HG02623 (cell line): Measurements from ENCODE around the gene FAM120AOS.

Source experiments
- ATAC-seq: cut with Tn5 transposase; IDR thresholded peaks from one replicate; pipeline ENCODE4 v1.9.1; 2021; ENCODE audit warnings: moderate library complexity; ENCODE audit not compliant: unreplicated experiment

Gene FAM120AOS

DNA sequence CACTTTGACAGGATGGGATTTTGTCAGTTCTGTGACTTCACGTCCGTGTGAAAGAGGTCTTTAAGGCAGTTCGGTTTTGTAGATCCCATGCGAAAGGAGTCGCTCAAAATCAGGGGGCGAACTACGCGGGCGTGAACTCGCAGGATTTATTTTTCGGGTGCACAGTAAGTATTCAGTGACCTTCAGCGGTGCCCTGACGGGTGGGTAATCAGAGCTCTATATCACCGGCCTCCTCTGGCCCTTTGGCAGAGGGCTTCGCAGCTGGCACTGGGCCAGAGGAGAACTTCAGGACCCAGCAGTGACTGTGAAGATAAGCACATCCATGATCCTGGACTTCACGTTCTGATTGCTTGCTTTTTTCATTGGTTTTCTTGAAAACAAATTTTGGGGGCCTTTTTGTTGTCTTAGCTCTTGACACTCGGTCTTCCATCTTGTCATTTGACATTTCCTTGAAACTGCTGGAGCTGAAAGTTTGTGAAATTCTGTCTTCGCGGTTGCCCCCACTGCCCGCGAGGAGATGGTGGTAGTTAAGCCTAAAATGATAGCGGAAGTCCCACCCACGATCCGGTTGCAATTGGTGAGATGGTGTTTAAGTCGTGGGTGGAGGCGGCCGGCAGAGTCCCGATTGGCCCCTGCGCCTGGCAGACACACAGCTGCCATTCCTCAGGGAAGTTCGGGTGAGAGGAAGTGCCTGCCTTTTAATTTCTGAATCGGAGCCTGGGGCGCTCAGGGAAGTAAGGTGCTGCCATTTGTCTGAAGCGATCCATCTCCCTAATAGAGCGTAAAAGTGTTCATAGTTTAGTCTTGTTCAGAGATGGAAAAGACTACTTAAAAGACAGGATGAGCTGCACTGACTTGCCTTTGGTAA is at the start of gene FAM120AOS:
Gene FAM120AOS, minus strand, starts transcription at position 535 of the 868 bp plus-strand sequence. CDS start 872 bp downstream, outside the sequence.
- ATAC-seq, result peak; percentile 63

DNA sequence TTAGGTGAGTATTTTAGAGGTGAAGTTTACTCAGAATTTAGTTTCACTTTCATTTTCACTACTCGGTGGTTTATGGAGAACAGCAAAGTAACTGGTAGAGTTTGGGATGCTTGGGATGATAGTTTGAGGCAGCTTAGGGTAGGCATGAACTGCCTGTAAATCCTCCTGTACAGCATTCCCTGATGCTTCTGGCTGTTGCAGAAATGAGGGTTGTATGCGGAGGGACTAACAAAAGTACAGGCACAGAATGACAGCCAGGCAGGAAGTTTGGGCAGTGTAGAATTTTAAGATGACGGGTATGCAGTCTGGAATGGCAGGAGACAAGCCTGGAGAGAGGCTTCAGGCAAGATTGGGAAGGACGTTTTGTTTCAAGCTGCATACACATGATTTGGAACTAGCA is 48.0 kb upstream of the FAM120AOS start:
- ATAC-seq, result no peak

DNA sequence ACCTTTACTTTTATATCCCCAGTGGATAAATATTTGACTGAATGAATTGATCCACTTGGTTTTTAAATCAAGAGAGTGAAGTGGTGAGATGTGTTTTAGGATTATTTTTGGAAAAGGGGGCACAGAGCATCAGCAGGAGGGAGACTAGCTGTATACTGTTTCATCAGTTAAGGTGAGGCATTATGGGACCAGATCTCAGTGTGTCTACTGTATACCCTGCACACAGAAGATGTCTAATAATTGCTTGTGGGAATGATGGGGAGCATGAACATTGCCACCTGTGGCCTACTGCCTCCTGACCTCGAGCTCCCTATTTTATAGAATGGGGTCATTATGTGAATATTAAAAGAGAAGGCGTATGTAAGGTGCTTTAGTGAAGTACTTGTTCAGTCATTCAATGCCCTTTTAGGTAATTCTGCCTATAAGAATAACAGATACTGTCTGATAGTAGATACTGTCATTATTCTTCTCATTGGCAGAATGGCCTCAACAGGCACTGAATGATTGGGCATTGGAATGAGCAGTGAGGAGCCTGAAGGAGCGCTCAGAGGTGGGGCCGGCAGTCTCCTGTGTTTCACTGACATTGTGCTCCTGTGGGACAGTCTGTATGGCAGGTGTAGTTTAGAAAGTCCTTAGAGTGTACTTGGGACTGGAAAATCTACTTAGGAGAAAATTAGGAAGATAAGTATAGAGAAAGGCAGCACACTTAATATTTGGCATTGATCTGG is 47.4 kb upstream of the FAM120AOS start:
- ATAC-seq, result no peak

DNA sequence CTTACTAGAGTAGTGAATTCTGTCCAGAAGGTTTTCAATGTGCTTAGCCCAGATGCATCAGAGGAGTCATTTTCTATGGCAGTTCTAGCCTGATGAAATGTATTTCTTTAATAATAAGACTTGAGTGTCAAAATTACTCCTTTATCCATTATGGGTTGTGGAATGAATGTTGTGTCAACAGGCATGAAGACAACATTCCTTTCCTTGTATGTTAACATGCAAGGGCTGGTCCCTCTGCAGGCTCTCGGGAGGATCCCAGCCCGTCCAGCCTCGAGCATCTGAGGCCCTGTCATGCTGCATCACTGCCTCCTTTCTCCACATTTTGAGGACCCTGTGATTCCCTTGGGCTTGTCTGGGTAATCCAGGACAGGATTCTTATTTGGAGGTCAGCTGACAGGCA is 42.9 kb upstream of the FAM120AOS start:
- no peak for ATAC-seq

DNA sequence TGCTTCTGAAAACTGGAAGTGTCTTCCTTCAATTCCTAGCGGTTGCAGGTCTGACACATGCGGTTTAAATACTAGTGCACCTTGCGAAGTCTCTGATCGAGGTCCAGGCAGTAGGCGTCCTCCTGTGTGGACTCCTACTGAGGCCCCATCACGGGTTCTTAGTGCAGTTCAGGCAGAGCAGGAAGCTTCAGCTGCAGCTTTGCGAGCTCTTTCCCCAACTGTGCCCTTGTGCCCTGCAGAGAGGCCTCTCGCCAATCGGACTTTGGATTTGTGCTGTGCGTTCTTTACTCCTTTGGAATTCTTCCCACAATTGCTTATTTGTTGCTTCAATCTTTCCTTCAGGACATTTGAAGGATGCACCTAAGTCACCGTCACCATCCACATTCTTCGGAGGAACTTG is 40.6 kb upstream of the FAM120AOS start:
- no peak for ATAC-seq

DNA sequence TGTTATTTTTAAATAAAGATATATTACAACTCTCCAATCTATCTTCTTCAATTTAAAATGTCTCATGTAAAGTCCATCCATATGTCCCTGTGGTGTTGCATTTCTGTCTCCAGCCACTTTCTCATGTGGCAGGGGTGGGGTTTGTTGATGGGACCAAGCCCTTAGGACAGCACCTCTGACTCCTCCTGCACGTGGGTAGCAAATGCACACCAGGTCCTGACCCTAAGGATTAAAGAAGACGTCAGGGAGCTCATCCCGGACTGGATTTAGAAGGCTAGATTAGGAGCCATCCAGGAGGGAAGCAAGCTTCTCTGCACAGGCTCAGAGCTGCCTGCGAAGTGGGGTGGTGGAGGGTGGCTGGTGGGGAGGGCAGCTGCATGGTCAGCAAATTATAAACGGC is 38.9 kb upstream of the FAM120AOS start:
- ATAC-seq, result no peak

DNA sequence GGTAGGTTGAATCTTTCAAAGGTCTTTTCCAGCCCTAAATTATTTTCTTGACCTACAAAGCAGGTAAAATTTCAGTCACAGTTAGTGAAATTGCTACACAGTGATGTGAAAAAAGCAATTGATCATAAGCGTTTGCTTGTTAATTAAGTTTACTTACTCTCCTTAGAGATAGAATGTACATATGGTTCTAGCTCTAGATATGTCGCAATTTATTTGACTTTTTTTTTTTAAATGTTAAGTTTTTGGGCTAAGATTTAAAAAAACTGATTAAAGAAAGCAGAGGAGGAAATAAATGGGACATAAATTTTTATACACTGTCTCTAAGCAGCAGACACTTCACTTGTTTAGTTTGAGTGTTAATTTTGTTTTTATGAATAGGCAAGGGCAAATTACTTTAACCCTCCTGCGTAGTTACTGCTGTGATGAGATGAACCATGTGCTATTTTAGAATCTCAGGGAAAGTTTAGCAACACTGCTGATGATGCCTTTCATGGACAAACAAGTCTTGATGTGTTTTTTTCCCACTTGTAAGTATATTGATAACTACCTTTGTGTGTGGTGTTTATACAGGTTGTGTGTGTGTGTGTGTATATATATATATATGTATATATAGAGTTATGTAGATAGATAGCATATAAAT is 38.3 kb upstream of the FAM120AOS start:
- no peak for ATAC-seq

DNA sequence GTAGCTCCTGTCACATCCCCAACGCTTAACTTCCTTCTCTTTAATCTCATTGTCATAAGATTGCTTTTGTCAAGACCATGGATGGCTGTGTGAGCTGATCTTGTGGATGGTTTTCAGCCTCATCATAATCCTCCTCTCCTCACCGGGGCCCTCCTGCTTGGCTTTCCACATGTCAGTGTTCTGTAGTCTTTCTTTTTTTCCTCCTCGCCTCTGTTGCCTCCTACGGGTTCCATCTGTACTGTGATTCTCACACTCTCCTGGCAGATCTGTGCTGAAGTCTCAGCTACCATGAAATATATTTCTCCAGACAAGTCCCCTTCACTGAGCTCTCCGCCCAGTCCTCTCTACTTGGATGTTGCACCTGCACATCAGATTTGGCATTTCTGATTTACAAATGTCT is 34.9 kb upstream of the FAM120AOS start:
- ATAC-seq, result no peak

DNA sequence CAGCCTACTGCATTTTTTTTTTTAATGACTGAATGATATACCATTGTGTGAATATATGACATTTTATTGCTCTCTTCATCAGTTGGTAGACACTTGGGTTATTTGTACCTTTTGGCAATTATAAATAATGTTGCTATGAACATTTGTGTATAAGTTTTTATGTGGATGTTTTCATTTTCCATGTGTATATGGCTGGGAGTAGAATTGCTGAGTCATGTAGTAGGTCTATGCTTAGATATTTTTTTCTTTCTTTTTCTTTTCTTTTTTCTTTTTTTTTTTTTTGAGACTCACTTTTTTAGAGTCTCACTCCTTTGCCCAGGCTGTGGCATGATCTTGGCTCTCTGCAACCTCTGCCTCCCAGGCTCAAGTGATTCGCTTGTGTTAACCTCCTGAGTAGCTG is 32.9 kb upstream of the FAM120AOS start:
- no peak for ATAC-seq

DNA sequence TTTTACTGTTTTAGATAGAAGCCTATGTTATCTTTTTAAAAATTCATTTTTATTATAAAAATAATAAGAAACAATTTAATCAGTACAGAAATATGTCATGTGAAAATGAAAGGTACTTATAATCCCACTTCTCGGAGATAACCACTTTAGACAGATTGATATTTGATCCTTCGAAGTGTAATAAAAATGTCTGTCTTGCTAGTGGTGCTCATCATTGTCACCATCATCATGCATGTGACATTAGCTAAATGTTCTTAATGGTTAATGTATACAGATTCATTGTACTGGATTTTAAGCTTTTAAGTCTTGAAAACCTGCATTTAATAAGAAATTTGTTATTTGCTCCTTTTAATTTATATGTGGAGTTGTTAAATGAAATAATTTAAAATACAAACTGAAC is 30.1 kb upstream of the FAM120AOS start:
- no peak for ATAC-seq

DNA sequence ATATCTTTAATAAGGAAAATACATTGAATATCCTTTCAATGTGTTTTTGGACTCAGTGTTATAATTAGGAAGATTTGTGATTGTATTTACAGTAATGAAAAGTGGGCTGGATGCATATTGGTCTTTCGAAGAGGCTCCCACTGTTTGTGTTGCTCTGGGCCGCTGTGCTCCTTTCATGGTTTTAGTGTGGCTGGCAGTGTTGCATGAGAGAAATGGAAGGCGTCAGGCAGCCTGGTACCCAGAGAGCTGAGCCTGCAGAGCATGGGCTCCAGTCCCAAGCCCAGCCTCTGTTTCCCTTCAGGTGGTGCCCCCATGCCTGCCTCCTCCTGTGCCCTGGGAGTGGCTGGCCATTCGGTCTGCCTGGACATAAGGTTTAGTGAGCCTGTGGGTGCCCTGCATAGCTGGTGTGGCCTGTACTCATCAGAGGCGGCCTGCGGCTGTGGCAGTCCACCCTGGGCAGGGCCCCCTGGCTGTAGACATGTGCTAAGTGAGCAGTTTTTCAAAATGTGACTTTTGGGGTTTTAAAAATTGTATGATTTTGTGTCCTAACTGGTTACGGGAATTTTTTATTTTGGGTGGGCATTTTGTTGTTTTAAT is 27.4 kb upstream of the FAM120AOS start:
- ATAC-seq, result no peak

DNA sequence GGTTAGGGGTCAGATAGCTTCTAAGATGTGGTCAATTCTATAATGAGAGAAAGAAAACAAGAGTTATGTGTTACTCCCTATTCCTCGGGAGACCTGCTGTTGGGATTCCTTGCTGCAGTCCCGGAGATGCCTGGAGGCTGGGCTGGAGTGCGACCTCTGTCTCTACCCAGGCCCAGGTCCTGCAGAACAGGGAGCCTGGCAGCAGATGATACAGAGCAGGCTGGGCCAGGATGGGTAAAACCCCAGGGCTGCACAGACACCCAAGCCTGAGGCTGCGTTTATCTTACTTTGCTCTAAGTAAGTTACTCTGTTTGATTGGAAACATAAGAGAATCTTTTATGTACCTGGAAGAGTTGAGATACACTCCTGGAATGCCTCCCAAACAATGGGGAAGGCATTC is 26.9 kb upstream of the FAM120AOS start:
- no peak for ATAC-seq

DNA sequence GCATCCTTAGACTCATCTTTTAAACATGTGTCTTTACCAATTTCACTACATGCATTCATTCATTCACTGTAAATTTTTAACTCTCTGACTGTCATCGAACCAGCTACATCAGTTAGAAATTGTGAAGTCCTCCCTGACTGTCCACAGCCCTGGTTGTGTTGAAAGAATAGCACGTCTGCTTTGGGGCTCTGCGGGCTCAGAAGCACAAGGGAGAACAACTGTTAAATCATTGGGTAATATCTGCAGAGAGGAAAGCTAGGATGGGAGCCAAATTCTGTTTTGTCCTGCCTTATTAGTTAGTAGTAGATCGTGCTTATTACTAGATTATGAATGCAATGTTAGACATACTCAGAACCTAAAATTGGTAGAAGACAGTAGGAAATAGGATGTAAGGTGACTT is 26.3 kb upstream of the FAM120AOS start:
- no peak for ATAC-seq

DNA sequence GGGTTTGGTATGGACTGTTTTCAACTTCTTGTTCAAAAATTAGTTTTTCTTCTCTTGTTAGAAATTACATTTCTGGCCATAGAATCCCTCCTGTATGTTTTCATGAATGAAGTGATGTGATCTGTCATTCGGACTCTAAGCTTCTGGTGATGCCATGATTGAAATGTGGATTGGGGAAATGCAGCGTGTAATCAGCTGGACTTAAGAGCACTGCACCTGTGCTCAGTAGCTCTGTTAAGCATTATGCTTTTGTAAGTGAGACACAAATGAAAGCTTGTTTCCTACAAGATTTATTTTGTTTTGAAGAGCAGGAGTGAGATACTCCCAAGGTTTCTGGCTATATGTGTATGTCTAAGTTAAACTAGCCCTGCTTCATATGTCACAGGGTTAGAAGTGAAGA is 24.0 kb upstream of the FAM120AOS start:
- ATAC-seq, result no peak

DNA sequence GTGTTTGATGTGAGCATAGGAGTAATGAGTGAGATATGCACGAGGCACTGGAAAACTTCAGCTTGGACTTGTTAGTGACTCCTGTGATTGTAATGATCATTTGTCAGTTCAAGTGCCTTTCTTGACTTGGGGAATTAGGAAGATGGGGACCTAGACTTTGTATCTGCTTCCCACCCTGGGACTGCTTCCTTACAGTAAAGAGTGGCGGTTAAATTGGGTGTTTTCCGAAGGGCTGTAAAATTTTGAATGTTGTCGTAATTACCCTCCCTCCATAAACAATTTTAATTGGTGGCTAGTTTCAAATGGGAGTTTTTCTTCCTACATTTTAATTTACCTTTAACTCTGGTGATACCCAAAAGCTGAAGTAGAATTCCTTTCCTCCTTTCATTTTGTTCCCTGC is 23.5 kb upstream of the FAM120AOS start:
- ATAC-seq, result no peak

DNA sequence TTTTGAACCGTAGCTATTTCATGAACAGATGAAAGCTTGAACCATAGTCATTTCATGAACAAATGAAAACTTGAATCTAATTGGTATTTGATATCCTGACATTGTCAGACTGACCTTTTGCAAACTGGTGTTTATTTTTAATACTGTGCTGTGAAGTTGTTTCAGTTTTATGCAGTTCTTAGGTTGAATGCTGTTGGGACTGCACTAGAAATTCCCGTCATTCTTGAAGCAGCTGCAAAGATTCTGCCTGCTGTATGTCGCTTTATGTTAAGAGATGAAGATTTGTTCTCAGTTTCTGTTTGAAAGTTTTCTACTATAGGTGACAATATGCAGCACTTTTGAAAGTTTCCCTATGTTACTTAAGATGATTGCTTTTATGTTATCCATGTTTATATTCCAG is 22.5 kb upstream of the FAM120AOS start:
- no peak for ATAC-seq

DNA sequence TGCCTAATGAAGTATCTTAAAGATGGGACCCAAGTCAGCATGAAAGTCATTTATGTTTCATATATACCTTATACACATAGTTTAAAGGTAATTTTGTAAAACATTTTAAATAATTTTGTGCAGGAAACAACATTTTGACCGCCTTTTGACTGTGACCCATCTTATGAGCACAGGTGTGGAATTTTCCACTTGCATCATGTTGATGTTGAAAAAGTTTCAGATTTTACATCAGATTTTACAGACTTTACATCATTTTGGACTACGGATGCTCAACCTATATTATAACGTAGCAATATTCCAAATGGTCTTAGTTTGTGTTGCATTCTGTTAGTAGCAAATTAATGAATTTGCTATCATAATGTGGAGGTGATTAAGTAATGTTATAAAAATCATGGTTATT is 21.7 kb upstream of the FAM120AOS start:
- ATAC-seq, result no peak

DNA sequence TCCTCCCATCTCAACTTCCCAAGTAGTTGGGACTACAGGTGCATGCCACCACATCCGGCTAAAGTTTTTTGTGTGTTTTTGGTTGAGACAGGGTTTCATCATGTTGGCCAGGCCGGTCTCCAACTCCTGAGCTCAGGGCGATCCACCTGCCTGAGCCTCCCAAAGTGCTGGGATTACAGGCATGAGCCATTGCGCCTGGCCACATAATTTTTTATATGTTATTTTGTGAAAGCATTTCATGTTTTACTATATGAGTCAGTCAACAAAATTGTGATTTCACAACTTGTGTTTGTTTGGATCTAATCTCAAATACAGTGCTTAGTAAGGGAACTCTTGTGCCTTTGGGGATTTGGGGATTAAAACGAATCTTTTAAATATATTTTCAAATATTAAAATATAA is 20.0 kb upstream of the FAM120AOS start:
- no peak for ATAC-seq

DNA sequence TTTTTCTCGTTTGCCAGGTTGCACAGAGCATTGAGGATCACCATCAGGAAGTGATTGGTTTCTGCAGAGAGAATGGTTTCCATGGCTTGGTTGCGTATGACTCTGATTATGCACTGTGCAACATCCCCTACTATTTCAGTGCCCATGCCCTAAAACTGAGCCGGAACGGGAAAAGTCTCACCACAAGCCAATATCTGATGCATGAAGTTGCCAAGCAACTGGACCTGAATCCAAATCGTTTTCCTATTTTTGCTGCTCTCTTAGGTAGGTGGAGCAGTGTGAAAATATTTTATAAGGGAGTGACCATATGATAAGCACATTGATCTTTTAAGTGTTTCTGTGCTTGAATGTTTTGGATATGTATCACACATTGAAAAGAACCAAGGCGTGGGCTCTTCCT is 17.7 kb upstream of the FAM120AOS start:
- no peak for ATAC-seq

DNA sequence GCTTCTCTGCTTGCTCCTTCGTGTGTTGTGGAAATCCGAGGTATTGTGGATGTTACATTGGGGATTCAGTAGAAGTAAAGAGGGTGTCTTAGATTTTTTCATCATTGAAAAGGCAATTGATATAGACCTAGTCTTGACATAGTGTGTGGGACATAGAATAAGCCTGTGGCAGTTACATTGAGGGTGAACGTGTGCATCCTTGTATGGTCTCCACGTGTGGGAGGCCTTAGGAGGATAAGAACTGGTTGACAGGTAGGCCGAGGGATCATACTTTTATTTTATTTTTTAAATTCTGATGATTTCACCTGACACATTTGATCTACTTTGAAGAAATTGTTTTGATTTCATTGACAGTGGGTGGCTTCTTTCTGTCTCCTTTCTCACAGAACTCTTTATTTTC is 17.0 kb upstream of the FAM120AOS start:
- no peak for ATAC-seq

DNA sequence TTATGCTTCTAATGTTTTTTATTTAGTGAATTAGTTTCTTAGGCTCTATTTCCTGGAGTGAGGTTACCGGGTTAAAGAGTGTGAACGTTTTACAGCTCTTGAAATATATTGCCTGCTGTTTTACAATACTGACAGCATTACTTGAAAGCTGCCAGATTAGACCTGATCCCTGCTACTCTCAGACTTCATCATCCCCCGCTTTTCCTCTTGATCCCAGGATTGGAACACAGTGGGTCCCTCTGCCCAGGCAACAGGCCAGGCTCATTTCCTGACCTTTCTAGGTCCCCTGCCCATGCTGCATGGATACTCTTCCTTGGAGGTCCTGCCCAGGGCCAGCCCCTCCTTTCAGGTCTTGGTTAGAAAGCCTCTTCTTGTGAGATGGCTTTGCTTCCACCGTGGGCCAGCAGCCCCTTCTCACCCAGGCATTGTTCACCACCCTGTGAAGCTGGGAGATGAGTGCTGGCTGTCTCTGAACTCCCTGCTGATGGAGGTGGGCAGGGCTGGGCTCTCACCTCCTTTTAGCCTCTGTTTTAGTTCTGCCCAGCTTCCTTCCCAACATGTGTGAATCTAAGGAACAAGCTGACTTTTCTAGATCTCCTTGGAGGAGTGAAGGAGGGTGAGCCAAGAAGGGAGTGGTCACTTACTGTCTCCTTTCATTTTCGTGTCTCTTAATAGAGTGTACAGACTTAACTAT is 15.5 kb upstream of the FAM120AOS start:
- ATAC-seq, result no peak
